ENCODE measurements around the gene EIF4G3.
"Not testable (repeated sequence)": the region's sequence is repeated elsewhere in the genome, so short reads cannot be mapped to it uniquely, and the experiment has no call there.

EIF4G3 gene

DNA sequence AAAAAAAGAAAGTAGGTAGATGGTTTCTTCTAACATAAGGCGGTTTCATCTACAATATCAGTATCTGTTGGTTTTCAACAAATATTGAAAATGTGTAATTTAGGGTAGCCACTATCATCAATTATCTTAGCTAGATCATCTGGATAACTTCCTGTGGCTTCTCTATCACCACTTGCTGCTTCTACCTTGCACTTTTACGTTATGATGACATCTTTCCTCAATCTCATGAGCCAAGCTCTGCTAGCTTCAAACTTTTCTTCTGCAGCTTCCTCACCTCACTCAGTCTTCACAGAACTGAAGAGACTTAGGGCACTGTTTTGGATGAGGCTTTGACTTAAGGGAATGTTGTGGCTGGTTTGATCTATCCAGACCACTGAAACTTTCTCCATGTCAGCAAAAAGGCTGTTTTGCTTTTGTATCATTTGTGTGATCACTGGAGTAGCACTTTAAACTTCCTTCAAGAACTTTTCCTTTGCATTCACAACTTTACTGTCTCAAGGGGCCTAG is 244.7 kb downstream of the EIF4G3 start:
- DNase-seq, result no peak

DNA sequence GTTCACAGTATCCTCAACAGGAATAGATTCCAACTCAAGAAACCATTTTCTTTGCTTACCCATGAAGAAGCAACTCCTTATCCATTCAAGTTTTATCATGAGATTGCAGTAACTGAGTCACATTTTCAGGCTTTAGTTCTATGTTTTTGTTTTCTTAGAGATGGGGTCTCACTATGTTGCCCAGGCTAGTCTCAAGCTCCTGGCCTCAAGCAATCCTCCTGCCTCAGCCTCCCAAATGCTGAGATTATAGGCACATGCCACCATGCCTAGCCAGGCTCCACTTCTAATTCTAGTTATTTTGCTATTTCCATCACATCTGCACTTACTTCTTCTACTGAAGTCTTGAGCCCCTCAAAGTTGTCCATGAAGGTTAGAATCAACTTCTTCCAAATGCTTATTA is 246.3 kb downstream of the EIF4G3 start:
- DNase-seq, result no peak

DNA sequence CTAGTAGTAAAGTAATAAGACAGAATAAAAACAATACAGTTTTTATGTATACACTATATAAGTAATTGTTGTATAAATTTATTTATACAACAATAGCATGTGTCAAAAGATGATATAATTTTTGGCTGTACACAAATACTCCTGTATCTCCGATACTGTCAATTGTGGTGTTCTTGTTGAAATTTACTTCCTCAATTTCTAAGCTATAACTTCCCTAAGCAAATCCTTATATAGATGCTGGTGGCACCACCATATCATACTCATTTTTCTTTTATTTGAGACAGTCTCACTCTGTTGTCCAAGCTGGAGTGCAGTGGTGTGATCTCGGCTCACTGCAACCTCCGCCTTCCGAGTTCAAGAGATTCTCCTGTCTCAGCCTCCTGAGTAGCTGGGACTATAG is 248.6 kb downstream of the EIF4G3 start:
- no peak for DNase-seq

DNA sequence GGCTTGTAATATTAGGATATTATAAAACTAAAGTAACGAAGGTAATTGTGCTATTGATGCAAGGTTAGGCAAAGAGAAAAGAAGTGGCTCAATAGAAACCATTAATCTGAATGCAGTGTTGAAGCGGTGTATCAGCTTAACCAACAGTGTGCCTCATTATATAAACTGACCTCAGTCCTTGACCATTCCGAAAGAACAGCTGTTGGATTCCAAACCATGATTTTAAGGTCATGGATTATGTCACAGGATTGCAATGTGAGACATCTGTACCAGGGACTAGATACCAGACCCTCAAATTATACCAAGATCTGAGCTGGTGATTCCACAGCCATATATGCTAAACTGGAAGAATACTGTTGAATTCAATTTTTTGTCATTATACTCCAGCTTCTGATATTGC is 255.4 kb downstream of the EIF4G3 start:
- no peak for DNase-seq

DNA sequence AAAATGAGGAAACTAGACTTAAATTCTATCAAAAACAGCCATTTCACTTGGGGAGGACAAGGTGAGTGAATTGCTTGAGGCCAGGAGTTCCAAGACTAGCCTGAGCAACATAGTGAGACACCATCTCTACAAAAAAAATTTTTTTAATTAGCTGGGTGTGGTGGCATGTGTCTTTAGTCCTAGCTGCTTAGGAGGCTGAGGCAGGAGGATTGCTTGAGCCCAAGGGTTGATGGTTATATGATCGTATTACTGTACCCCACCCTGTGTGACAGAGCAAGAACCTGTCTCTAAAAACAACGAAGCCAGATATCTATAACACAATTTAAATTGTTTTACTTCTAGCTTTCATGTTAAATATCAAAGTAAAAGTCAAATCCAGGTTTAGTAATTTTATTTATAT is 263.5 kb downstream of the EIF4G3 start:
- no peak for DNase-seq

DNA sequence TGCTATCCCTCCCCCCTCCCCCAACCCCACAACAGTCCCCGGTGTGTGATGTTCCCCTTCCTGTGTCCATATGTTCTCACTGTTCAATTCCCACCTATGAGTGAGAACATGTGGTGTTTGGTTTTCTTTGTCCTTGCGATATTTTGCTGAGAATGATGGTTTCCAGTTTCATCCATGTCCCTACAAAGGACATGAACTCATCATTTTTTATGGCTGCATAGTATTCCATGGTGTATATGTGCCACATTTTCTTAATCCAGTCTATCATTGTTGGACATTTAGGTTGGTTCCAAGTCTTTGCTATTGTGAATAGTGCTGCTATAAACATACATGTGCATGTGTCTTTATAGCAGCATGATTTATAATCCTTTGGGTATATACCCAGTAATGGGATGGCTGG is 269.2 kb downstream of the EIF4G3 start:
- not testable (repeated sequence) for DNase-seq

GRCh38 chr1:20903437-20903836 is 273.3 kb downstream of the EIF4G3 start:
- DNase-seq, result no peak

- DNase-seq, result no peak
Measured at GRCh38 chr1:20900056-20900455, 276.6 kb downstream of the EIF4G3 start.

DNA sequence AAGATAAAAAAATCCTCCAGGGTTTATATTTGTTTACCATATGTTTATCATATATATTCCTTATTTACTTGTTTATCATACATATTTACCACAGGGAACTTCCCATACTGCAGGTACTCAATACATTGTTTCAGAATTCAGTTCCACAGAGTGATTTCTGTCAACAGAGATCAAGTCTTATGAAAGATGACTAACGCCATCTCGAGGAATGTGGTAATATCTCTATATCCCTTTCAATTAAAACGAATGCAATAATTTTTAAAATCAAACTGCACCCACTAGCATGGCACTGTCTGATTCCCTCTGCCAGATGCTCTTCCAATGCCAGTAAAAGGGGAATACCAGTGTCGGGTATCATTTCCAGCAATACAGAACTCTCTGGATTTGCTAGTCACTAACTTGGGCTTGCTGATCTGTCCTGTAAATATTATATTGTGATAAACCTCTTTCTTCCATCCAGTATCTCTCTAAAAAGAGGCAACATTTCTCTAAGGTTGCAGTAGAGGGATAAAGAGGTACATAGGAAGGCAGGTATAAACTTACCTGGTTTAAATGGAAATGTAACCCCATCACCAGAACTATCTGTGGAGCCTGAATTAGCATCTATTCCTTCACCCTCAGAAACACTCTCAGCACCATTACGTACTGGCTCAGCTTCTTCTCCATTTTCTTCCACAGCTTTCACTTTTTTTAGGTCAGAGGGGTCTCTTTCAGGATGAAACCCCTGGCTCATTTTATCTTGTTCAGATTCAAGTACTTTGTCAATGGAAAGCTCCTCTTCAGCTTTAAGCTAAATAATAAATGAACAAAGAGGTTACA is 277.3 kb downstream of the EIF4G3 start:
- no peak for DNase-seq

DNA sequence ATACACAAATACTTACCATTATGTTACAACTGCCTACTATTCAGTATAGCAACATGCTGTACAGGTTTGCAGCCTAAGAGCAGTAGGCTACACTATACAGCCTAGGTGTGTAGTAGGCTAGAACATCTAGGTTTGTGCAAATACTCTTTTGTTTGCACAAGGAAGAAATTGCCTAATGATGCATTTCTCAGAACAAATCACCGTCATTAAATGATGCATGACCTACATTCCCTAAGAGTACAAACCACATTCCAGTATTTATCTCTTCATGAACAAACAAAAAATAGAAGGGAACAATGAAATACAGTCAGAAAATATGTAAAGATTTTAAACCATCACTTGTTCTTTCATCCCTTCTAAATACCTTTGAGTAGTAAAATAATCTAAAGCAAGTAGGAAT is 279.9 kb downstream of the EIF4G3 start:
- DNase-seq, result no peak

DNA sequence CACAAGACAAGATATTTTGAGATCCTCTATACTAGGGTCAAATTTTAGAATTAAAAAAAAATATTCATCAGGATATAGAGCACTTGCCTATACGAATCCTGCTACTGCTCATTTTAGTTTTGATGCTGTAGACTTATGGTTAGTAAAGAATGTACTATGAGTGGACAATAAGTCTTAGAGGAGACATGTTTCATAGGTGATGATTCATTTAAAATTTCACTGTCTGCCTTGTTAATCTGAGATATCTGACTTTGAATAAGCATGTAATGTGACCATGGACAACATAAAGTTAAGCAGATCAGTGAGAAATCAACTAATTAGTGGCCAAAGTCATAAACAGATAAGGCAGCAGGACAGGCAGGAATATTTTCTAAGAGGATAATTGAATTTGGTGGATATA is 282.8 kb downstream of the EIF4G3 start:
- no peak for DNase-seq

DNA sequence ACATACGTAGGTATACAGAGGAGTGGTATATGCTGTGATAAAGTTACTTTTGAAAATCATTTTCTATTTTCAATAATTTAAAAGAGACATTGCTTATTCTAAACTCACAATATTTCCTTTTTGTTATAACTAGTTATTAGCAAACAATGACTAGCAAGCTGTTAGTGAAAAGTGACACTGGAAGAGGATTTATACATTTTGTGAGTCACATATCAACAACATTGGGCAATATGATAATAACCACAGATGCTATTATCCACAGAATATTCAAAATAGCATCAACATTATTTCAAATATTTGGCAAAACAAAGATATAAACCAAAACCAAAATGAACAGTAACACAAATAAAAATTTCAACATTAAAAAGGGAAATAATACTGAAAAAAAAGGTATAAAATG is 285.6 kb downstream of the EIF4G3 start:
- DNase-seq, result no peak

- DNase-seq, result no peak
Measured at GRCh38 chr1:20887246-20887645, 289.5 kb downstream of the EIF4G3 start.

GRCh38 chr1:20885121-20885520 is 291.6 kb downstream of the EIF4G3 start:
- no peak for DNase-seq

DNA sequence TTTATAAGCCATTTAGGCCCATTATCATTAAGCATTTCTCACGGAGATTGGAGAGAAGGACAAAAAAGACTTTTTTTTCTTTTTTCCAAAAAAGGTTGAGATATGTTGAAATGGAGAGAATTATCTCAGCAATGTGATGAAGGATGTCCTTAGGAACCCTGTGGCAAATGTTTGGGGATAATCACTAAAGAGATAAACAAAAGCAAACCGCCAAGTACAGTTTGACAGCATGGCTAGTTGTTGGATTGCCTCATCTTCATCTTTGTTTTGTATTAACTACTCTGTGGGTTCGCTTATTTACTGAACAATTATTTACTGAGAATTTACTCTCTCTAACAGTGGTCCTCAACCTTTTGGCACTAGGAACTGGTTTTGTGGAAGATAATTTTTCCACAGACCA is 292.2 kb downstream of the EIF4G3 start:
- no peak for DNase-seq

- DNase-seq, result no peak
Measured at GRCh38 chr1:20883766-20884165, 292.9 kb downstream of the EIF4G3 start.

DNA sequence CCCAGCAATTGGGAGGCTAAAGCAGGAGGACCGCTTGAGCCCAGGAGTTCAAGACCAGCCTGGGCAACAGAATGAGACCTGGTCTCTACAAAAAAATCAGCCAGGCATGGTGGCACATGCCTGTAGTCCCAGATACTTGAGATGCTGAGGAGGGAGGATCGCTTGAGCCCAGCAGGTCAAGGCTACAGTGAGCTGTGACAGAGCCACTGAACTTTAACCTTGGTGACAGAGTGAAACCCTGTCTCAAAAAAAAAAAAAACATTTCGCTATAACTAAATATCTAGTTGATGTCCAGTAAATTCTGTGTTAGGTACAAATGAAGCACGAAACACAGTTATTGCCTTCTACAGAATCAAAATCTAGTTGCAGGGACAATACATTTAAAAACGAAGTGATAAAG is 293.9 kb downstream of the EIF4G3 start:
- no peak for DNase-seq

GRCh38 chr1:20878799-20879198 is 297.9 kb downstream of the EIF4G3 start:
- no peak for DNase-seq

DNA sequence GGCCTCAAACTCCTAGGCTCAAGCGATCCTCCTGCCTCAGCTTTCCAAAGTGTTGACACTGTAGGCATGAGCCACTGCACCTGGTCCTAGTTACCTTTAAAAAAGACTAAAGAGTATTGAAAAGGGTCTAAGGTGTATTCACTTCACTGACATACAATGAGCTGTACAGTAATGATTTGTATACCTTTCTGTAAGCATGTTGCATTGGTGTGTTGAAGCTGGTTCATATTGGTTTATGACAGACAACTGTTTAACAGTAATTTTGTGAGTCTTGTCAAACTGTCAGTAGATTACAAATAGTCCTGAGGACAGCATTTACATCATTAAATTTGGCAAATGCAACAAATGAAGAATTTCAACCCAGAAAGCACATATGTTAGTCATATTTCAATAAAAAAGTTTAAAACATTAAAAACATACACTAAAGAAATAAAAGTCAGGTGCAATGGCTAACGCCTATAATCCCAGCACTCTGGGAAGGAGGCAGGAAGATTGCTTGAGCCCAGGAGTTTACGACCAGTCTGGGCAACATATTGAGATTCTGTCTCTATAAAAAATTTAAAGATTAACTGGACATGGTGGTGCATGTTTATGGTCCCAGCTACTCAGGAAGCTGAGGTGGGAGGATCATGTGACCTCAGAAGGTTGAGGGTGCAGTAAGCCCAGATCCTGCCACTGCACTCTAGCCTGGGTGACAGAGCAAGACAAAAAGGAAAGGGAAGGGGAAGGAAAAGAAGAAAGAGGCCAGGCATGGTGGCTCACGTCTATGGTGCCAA is 301.3 kb downstream of the EIF4G3 start:
- no peak for DNase-seq

GRCh38 chr1:20873311-20873710 is 303.4 kb downstream of the EIF4G3 start:
- DNase-seq, result no peak

- DNase-seq, result no peak
Measured at GRCh38 chr1:20871419-20871818, 305.3 kb downstream of the EIF4G3 start.

DNA sequence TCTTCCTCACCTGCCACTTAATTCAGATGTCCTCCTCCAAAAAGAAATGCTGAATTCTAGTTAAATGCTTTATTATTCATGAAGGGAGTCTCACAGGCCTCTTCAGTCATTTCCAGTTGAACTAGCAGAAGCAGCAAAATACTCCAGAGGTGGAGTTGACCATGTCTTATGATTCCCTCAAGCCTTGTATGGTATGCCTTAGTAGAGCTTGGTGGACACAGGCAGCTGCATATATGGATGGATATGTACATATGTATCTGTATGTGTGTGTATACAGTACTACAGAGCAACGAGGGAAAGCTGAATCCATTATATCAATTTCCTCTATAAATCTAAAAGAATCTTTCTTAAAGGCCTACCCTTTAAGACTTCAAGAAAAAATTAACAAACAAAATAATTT is 306.0 kb downstream of the EIF4G3 start:
- no peak for DNase-seq

GRCh38 chr1:20868263-20868662 is 308.4 kb downstream of the EIF4G3 start:
- no peak for DNase-seq

- no peak for DNase-seq
Measured at GRCh38 chr1:20867847-20868246, 308.9 kb downstream of the EIF4G3 start.

Data from NK-92 treated with Interleukin-12 subunit alpha and Interleukin-12 subunit beta, amount 100 ng/mL, for 24 hours (cell line).